ENCODE measurements around the gene ARGFX.

Gene ARGFX

GRCh38 chr3:121566773-121567172, 976 bp upstream of the ARGFX start:
- no peaks in the 10 kb centered on the region for H3K9me2 ChIP-seq (ENCODE audit: low read depth, low read length)
- H3K4me2 ChIP-seq (ENCODE audit: low read length) = no peak overlapping the region
- TF ChIP-seq EZH2 (IDR thresholded peaks at IDR 0.05; ENCODE audit: borderline replicate concordance, low read length) (no peak), CTCF (IDR thresholded peaks at IDR 0.05; ENCODE audit: low read length) (no peak)
- no peaks in the 10 kb centered on the region for H3K9me3 ChIP-seq (ENCODE audit: low read length)
- no peaks in the 10 kb centered on the region for H3K4me1 ChIP-seq (ENCODE audit: insufficient read depth, low read length, severe bottlenecking)
- H3K27ac ChIP-seq (ENCODE audit: low read depth, low read length, poor library complexity, severe bottlenecking) = no peak overlapping the region
- no peaks in the 10 kb centered on the region for H4K20me1 ChIP-seq (ENCODE audit: insufficient read depth, low read length)
- no peak overlapping the region for H2AFZ ChIP-seq (ENCODE audit: low read length)
- H3K4me3 ChIP-seq (ENCODE audit: low read depth, low read length, poor library complexity, severe bottlenecking) = no peak overlapping the region
- no peaks in the 10 kb centered on the region for H3K27me3 ChIP-seq (ENCODE audit: insufficient read depth, low read length)
- no peaks in the 10 kb centered on the region for H3K36me3 ChIP-seq (ENCODE audit: insufficient read depth, low read length)
- no peak overlapping the region for H3K9ac ChIP-seq (ENCODE audit: low read length)
- H3K79me2 ChIP-seq (ENCODE audit: insufficient read depth, low read length) = no peaks in the 10 kb centered on the region
- H3F3A ChIP-seq (ENCODE audit: insufficient read depth, low read length) = no peaks in the 10 kb centered on the region

- H4K20me1 ChIP-seq (ENCODE audit: insufficient read depth, low read length) = no peaks in the 10 kb centered on the region
- no peak overlapping the region for H2AFZ ChIP-seq (ENCODE audit: low read length)
- H3K36me3 ChIP-seq (ENCODE audit: insufficient read depth, low read length) = no peaks in the 10 kb centered on the region
- H3K4me3 ChIP-seq (ENCODE audit: low read depth, low read length, poor library complexity, severe bottlenecking) = no peak overlapping the region
- H3K9me3 ChIP-seq (ENCODE audit: low read length) = no peaks in the 10 kb centered on the region
- H3K4me1 ChIP-seq (ENCODE audit: insufficient read depth, low read length, severe bottlenecking) = no peaks in the 10 kb centered on the region
- H3K79me2 ChIP-seq (ENCODE audit: insufficient read depth, low read length) = no peaks in the 10 kb centered on the region
- no peak overlapping the region for H3K27ac ChIP-seq (ENCODE audit: low read depth, low read length, poor library complexity, severe bottlenecking)
- TF ChIP-seq EZH2 (IDR thresholded peaks at IDR 0.05; ENCODE audit: borderline replicate concordance, low read length) (no peak), CTCF (IDR thresholded peaks at IDR 0.05; ENCODE audit: low read length) (no peak)
- no peak overlapping the region for H3K9ac ChIP-seq (ENCODE audit: low read length)
- H3K27me3 ChIP-seq (ENCODE audit: insufficient read depth, low read length) = no peaks in the 10 kb centered on the region
- H3K4me2 ChIP-seq (ENCODE audit: low read length) = no peak overlapping the region
- no peaks in the 10 kb centered on the region for H3K9me2 ChIP-seq (ENCODE audit: low read depth, low read length)
- no peaks in the 10 kb centered on the region for H3F3A ChIP-seq (ENCODE audit: insufficient read depth, low read length)
Measured at GRCh38 chr3:121574449-121574848, 6.7 kb downstream of the ARGFX start.

GRCh38 chr3:121581691-121582090, 13.9 kb downstream of the ARGFX start:
- H3K9me2 ChIP-seq (ENCODE audit: low read depth, low read length) = no peaks in the 10 kb centered on the region
- TF ChIP-seq EZH2 (IDR thresholded peaks at IDR 0.05; ENCODE audit: borderline replicate concordance, low read length) (no peak), CTCF (IDR thresholded peaks at IDR 0.05; ENCODE audit: low read length) (no peak)

More at GRCh38 chr3:121581691-121582090, 13.9 kb downstream of the ARGFX start:
- no peaks in the 10 kb centered on the region for H3K27me3 ChIP-seq (ENCODE audit: insufficient read depth, low read length)
- no peak overlapping the region for H2AFZ ChIP-seq (ENCODE audit: low read length)
- H3K36me3 ChIP-seq (ENCODE audit: insufficient read depth, low read length) = no peaks in the 10 kb centered on the region
- H3K4me1 ChIP-seq (ENCODE audit: insufficient read depth, low read length, severe bottlenecking) = no peaks in the 10 kb centered on the region
- H3K79me2 ChIP-seq (ENCODE audit: insufficient read depth, low read length) = no peaks in the 10 kb centered on the region
- no peaks in the 10 kb centered on the region for H4K20me1 ChIP-seq (ENCODE audit: insufficient read depth, low read length)
- no peak overlapping the region for H3K27ac ChIP-seq (ENCODE audit: low read depth, low read length, poor library complexity, severe bottlenecking)
- no peaks in the 10 kb centered on the region for H3F3A ChIP-seq (ENCODE audit: insufficient read depth, low read length)
- H3K4me2 ChIP-seq (ENCODE audit: low read length) = no peak overlapping the region
- H3K9me3 ChIP-seq (ENCODE audit: low read length) = no peaks in the 10 kb centered on the region
- no peak overlapping the region for H3K4me3 ChIP-seq (ENCODE audit: low read depth, low read length, poor library complexity, severe bottlenecking)
- H3K9ac ChIP-seq (ENCODE audit: low read length) = no peak overlapping the region

Measured in OCI-LY1 (cell line).